GM10266 (cell line): ENCODE results near the gene AFAP1L2.

Experiments used
- DNase-seq: peaks from one replicate; pipeline ENCODE4 v3.0.0; 2012; ENCODE audit errors: extremely low spot score
- TF ChIP-seq, protein P1 (sequence below): IDR thresholded peaks from 2 replicates; pipeline ENCODE4 v1.5.1; 2012; ENCODE audit warnings: mild to moderate bottlenecking, low read depth; ENCODE audit not compliant: control insufficient read depth, insufficient read depth; ENCODE audit errors: missing control alignments

Gene AFAP1L2

DNA sequence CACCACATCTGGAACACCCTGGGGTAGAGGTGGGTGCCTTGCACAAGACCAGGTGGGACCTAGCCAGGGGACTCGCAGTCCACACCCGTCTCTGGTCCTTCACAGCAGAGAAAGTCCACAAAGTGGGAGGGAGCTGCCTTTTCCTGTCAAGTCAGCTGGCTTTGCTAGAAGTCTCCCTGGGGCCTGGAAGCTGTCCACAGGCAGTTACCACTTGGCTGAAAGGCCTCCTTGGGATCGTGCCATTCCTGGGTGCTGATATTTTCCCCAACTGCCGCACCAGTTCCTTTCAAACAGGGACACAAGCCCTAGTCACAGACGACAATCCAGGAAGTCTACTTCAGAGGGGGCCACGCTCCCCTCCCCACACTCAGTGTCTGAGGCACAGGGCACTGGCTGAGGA lies 75.4 kb downstream of the AFAP1L2 start:
- TF ChIP-seq, protein P1, sequence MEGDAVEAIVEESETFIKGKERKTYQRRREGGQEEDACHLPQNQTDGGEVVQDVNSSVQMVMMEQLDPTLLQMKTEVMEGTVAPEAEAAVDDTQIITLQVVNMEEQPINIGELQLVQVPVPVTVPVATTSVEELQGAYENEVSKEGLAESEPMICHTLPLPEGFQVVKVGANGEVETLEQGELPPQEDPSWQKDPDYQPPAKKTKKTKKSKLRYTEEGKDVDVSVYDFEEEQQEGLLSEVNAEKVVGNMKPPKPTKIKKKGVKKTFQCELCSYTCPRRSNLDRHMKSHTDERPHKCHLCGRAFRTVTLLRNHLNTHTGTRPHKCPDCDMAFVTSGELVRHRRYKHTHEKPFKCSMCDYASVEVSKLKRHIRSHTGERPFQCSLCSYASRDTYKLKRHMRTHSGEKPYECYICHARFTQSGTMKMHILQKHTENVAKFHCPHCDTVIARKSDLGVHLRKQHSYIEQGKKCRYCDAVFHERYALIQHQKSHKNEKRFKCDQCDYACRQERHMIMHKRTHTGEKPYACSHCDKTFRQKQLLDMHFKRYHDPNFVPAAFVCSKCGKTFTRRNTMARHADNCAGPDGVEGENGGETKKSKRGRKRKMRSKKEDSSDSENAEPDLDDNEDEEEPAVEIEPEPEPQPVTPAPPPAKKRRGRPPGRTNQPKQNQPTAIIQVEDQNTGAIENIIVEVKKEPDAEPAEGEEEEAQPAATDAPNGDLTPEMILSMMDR = no peak
- DNase-seq = no peak

DNA sequence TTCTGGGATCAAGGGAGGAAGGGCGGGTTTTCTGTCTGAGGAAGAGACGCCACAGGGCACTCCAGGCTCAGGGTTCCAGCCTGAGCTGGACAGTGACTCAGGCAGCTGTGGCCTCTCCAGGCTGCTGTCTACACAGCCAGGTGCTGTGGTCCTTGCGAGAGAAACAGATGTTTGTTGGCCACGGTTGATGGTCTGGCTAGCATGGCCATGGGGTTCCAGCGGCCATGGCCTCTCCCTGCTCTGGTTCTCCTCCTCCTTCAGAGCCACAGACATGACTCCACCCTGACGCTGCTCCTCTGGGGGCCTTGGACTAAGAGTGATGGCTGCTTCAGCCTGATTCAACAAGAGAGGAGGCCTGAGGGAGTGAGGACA lies 75.9 kb downstream of the AFAP1L2 start:
- TF ChIP-seq, protein P1 = no peak
- DNase-seq = no peak

DNA sequence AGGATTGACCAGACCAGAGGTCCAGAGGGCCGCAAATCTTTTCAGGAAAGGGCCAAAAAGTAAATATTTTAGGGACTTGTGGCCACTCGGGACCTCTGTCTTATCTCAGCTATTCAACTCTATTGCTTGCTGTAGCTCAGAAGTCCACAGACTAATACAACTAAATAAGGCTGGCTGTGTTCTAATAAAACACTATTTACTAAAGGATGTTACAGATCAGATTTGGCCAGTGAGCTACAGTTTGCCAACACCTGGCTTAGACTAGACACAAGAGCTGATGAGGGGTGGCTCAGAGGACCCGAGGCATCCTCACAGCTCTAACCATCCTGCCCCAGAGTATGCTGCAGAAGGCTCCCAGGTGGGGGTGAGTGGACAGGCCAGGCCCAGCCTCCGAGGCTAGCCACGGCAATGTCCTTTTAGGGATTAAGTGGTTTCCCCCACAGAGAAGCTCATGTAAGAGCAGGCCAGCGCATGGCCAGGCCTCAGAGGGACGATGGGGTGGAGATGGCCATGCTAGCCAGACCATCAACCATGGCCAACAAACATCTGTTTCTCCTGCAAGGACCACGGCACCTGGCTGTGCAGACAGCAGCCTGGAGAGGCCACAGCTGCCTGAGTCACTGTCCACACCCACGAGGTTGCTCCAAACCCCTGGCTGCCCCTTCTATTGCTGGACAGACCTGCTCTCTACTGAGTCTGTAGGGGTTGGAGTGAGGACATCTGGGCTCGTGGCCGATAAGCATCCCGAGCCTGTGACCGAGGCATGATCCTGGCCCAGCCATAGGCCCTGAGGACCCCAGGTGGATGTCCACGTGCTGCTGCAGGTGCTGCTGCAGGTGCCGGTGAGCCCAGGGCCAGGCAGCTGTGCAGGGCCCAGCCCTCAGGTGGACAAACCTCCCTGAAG lies 76.5 kb downstream of the AFAP1L2 start:
- no peak for DNase-seq
- TF ChIP-seq, protein P1 = no peak

DNA sequence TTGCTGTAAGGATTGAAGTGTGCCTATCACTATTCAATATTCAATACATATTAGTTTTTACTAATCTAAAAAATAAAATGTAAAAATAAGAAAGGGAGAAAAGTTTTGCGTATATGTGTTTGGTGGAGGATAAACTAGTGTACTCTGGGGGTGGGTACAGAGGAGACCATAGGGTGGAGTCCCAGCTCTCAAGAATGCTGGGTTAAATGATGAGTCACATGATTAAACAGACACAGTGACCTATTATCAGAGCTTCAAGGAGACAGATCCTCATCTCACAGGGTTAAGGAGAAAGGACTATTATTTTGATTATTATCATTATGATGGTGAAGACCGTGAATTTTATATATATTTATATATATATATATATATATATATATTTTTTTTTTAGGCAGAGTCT lies 77.5 kb downstream of the AFAP1L2 start:
- TF ChIP-seq, protein P1 = no peak
- DNase-seq = no peak

DNA sequence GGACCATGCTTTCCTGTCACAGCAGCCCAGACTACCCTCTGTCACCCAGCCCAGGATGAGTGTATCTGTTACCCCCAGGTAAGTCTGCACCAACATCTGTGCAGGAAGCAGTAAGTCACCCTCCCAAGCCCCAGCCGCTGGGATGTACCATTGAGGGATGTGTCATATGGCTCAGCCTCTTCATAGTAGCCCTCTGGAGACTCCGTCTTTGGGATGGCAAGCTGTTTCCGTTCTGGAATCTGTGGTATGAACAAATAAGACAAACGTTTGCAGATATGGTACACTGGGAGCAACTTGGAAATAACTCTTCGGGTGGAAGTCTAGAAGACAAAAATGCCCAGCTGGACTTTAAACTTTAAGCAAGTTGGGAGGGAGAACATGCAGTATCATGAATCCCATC lies 81.3 kb downstream of the AFAP1L2 start:
- TF ChIP-seq, protein P1 = no peak
- no peak for DNase-seq

DNA sequence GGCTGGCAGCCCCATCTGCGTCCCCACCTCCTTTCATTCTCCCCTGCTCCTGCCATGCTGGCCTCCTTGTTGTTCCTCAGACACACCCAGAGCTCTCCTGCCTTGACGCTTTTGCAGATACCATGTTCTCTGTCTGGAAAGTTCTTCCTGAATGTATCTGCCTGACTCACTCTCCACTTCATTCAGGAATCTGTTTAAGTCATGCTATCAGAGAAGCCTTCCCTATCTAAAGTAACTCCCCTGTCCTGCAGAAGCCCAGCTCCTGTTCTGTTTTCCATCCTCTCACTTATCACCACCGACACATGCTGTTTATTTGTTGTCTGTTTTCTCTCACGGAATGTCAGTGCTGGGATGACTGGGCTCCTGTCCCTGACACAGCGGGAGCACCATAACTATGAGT lies 82.0 kb downstream of the AFAP1L2 start:
- DNase-seq = no peak
- TF ChIP-seq, protein P1 = no peak
